ENCODE data around the gene SPATA19. TPM values are rescaled to one million over a fixed set of nuclear protein-coding genes. Genes with fewer than 3 reads are reported as not detected.

SPATA19 gene
- polyA plus RNA-seq, 6 donors from 2014 or later: not detected

DNA sequence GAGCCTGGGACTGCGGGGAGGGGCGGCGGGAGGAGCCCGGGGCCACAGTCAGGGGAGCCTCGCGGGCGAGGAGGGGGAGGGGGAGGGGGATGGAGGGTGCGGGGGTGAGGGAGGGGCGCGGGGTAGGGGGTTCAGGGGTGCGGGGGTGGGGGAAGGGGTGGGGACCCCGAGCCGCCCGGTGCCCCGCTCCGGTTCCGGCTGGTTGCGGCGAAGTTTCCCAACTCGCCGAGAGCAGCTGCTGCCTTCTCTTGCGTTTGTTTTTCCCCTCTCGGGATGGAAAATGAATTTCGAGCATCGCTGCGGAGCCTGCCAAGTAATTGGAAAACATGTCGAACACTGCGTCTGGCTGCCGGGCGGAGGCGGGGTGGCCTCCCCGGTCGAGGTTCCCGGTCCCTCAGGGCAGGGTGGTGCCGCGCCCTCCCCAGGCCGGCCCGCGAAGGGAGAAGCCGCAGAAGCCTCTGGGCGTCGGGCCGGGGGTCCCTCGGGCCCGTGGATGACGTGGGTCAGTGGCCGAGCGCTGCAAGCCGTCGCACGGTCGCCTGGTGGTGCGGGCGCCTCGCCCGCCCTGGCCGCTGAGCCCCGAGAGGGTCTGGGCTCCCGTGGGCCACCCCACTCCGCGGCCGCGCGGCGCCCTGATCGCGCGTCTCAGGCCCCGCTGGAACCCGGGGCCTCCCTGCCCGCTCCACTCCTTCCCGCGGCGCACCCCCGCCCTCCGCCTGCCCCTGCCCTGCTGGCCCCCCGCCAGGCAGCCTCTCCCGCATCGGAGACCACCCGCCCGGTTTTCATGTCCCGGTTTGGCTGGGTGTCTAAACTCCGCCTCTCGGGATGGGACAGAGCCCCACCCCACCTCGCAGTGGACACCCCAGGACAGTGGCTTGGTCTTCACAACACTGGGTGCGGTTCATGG lies 12.1 kb downstream of the SPATA19 start:
- Mint-ChIP-seq H3K36me3 (no peaks in the 10 kb centered on the region), H3K9me3 (peaks cover 2 to 14% (median 4%) of the 10 kb centered on the region in 7 donors), H3K4me3 (no peak overlapping the region), H3K27me3 (peaks cover 7 to 13% (median 8%) of the 10 kb centered on the region in 3 donors), H3K27ac (no peak overlapping the region), H3K4me1 (peaks cover 0 to 3% (median 3%) of the 10 kb centered on the region in 3 donors)
- no peak for DNase-seq
- no peak for ATAC-seq (ENCODE audit: low read depth in 2 of 2)

DNA sequence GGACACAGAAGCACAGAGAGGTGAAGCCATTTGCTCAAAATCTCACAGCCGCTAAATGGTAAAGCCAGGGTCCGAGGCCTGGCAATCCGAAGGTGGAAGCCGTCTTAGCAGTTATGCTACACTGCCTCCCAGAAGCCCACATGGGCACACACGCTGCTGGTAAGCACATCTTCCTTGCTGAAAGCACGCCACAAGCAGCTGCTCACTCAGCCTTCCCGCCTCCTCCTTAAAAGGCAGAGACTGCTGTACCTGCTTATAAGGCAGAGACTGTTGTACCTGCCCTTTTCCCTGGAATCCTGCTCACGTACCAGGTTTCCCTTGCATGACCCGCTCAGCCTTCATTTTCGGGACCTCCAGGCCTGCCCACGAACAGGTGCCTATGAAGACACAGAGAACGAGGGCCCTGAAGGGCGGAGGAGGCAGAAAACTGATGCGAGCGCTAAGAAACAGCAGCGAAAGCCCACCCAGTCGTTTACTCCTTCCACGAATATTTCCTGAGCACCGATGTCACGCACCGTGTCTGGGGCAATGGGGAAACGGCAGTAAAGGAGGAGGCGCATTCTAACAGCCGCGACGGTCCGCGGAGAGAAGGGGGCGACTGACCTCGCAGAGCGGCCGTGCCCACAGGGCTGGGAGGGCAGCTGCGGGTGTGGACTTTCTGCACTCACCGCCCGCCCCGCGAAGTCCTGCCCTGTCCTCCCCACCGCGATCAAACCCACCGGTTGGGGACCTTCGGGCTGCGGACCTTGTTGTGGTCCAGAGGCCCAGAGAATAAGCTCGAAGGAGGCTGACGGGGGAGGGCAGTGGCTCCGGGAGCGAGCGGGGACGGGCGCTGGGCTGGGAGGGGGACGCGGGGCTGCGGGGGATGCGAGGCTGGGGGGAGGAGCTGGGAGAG lies 13.0 kb downstream of the SPATA19 start:
- DNase-seq (no peak), ATAC-seq (ENCODE audit: low read depth in 2 of 2) (no peak)
- peaks cover 0 to 6% (median 4%) of the 10 kb centered on the region in 7 donors for H3K9me3 Mint-ChIP-seq
- H3K27me3 Mint-ChIP-seq: peaks cover 8 to 22% (median 8%) of the 10 kb centered on the region in 3 donors
- H3K4me3 Mint-ChIP-seq: no peak overlapping the region
- H3K27ac Mint-ChIP-seq: no peak overlapping the region
- no peaks in the 10 kb centered on the region for H3K36me3 Mint-ChIP-seq
- H3K4me1 Mint-ChIP-seq: peaks cover 0 to 3% (median 3%) of the 10 kb centered on the region in 3 donors

DNA sequence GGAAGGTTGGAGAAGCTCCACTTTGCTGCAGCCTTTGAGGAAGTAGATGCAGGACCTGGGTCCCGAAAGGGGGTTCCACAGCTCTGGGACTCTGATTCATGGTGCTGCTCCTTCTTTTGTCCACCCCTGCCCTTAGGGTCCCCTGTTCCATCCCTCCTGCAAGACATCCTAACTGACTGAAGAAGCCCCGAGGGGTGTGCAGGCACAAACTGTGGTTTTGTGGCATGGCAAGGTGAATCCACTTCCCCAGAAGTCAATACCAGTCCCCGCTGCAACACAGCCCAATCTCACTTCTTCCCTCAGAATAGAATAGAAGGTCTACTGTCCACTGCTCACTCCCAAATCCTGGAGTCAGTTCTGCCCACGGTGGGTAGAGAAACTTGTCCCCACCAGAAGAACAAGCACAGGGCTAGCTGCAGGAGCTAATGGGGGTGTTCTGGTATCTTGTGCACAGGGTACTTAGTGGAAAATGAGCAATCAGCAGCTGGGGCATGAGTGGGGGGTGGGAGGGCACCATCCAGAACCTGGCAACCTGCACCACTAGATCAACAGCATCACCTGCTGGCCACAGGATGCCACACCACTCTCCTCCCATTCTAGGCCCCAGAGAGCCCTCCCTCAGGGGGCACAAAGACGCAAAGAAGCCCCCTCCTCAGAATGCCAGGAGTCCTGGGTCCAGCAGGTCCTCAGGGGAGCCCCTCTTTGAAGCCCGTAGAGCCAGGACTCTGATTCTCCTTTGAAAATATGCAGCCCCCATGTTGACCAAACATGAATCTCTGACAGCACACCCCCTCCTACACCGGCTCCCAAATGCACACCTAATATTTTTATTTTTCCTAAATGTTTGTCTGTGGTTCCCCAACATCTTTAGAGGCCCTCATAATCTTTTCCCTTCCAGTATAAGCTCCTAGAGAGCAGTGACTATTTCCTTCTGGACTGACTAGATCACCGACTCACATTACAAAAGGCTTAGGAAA lies 14.1 kb downstream of the SPATA19 start:
- Mint-ChIP-seq H3K4me3 (no peak overlapping the region), H3K27ac (no peak overlapping the region), H3K9me3 (peaks cover 0 to 5% (median under 1%) of the 10 kb centered on the region in 7 donors), H3K36me3 (no peaks in the 10 kb centered on the region), H3K27me3 (peaks cover 7 to 27% (median 8%) of the 10 kb centered on the region in 3 donors), H3K4me1 (peaks cover 0 to 3% (median 3%) of the 10 kb centered on the region in 3 donors)
- no peak for DNase-seq
- no peak for ATAC-seq (ENCODE audit: low read depth in 2 of 2)

DNA sequence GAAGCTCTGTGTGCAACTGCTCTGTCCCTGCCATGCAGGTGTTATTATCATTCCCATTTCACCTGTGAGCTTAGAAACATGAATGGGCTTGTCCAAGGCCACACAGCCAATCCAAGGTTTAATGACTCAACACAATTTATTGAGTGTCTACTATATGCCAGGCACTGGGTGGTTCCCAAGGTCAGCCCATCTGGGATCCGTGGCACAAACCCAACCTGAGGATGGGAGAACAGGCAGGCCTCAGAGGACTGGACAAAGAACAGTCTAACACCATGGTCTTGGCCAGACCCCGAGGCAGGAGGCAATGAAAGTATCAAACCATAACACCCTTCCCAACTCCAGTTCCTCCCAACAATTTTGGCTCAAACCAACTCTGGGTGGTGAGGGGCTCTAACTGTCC lies 15.7 kb downstream of the SPATA19 start:
- H3K9me3 Mint-ChIP-seq: peaks cover 0 to 4% (median 0%) of the 10 kb centered on the region in 7 donors
- ATAC-seq (ENCODE audit: low read depth in 2 of 2): no peak
- peaks cover 0 to 3% (median 3%) of the 10 kb centered on the region in 3 donors for H3K4me1 Mint-ChIP-seq
- no peak overlapping the region for H3K4me3 Mint-ChIP-seq
- DNase-seq: no peak
- no peak overlapping the region for H3K27ac Mint-ChIP-seq
- peaks cover 0 to 21% (median 8%) of the 10 kb centered on the region in 3 donors for H3K27me3 Mint-ChIP-seq
- H3K36me3 Mint-ChIP-seq: no peaks in the 10 kb centered on the region

DNA sequence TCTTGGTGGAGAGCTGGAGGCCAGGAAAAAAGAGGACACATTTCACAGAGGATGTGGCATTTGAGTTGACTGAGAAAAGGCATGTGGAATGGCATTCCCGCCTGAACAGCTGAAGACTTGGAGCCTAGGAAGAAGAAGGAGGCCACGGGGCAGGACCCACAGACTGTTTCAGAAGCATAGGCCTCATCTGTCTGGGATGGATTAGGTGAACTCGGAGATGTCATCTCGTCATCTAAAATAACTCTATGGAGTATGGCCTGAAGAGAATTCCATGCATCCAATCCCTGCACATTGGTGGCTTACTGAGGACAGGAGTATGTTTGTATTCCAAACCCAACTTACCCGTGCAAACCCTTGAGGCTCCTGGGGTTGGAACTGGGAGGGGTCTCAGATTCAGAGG lies 16.4 kb downstream of the SPATA19 start:
- no peaks in the 10 kb centered on the region for H3K36me3 Mint-ChIP-seq
- no peak overlapping the region for H3K4me3 Mint-ChIP-seq
- no peak overlapping the region for H3K27ac Mint-ChIP-seq
- DNase-seq (no peak), ATAC-seq (ENCODE audit: low read depth in 2 of 2) (no peak)
- H3K9me3 Mint-ChIP-seq: peaks cover 0 to 4% (median 0%) of the 10 kb centered on the region in 7 donors
- H3K4me1 Mint-ChIP-seq: peaks cover 0 to 3% (median 0%) of the 10 kb centered on the region in 3 donors
- H3K27me3 Mint-ChIP-seq: peaks cover 0 to 21% (median 8%) of the 10 kb centered on the region in 3 donors

DNA sequence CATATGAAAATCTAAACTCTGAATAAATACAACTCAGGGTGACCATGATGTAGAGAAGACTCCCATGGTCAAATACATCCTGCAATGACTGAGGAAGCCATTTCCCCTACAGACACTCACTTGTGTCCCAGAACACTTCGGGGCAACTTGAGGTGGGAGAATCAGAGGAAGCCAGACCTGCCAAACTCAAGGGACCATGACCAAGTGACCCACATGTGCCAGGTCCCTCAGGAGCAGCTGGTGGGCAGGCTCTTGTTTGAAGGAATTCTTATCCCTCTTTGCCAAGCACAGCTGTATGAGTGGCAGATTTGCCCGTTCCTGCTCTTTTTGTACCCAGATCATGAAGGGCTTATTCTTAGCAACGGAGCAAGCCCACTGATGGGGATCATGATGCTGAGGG lies 17.8 kb downstream of the SPATA19 start:
- Mint-ChIP-seq H3K4me1 (peaks cover 0 to 3% (median 0%) of the 10 kb centered on the region in 3 donors), H3K27ac (no peak overlapping the region), H3K4me3 (no peak overlapping the region), H3K27me3 (peaks cover 0 to 21% (median 8%) of the 10 kb centered on the region in 3 donors), H3K9me3 (peaks cover 0 to 4% (median 0%) of the 10 kb centered on the region in 7 donors), H3K36me3 (no peaks in the 10 kb centered on the region)
- no peak for DNase-seq
- no peak for ATAC-seq (ENCODE audit: low read depth in 2 of 2)

DNA sequence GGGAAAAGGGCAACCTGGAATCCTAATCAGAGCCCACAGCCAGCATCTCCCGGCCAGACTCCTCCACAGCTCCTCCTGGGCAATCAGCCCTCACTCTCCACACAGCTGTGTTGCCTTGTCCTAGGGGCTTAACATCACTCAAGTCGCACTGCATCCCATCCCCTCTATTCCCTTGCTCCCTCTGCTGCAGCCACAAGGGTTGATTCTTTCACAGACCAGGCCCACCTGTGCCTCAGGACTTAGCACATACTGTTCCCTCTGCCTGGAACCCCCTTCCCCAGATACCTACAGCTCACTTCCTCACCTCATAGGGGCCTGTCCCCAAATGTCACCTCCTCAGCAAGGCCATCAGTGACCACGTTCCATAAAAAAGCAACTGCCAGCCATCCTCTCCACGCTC lies 18.4 kb downstream of the SPATA19 start:
- H3K4me1 Mint-ChIP-seq: no peaks in the 10 kb centered on the region
- H3K36me3 Mint-ChIP-seq: no peaks in the 10 kb centered on the region
- H3K27me3 Mint-ChIP-seq: peaks cover 0 to 21% (median 8%) of the 10 kb centered on the region in 3 donors
- no peak for ATAC-seq (ENCODE audit: low read depth in 2 of 2)
- peaks cover 0 to 4% (median 0%) of the 10 kb centered on the region in 7 donors for H3K9me3 Mint-ChIP-seq
- H3K27ac Mint-ChIP-seq: no peak overlapping the region
- DNase-seq: no peak
- H3K4me3 Mint-ChIP-seq: peak overlapping the region in 1 of 8 donors; percentile 43

DNA sequence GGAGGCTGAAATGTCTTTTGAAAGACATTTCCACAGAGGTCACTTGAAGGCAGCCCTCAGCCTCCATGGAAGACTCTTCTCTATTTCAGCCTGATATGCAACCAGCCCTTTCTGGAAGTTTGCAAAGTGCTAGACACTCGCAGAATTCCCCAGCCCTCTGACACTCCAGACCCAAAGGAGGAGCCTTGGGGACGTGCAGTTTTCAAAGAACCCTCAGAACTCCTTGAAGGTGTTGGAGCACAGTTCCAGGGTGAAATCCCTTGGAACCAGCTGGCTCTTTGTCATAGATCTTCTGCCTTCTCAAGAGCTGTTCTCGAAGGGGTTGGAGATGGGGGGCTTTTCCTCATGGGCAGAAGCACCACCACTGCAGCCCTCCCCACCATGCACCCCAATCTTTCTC lies 19.6 kb downstream of the SPATA19 start:
- Mint-ChIP-seq H3K4me1 (no peaks in the 10 kb centered on the region), H3K9me3 (peaks cover 0 to 4% (median 0%) of the 10 kb centered on the region in 7 donors), H3K27ac (no peak overlapping the region), H3K36me3 (no peaks in the 10 kb centered on the region), H3K27me3 (peaks cover 0 to 21% (median 8%) of the 10 kb centered on the region in 3 donors), H3K4me3 (no peak overlapping the region)
- DNase-seq (no peak), ATAC-seq (ENCODE audit: low read depth in 2 of 2) (no peak)

DNA sequence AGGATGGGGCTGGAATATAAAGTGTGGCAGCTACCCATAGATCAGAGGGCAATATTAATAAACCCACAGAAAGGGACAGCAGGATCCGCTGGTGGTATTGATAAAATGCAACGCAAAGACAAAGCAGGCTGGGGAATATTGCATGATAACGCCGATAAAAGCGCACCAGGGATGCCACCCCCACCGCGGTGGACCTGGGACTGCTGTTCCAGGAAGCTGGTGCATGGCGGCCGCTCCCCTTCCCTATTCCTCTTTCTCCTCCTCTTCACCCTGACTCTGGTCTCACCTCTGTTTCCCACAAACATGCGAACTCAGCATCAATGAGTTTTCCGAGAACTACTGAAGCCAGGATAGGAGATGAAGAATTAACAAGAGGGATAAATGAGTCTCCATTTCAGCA lies 20.2 kb downstream of the SPATA19 start:
- H3K4me3 Mint-ChIP-seq: peak overlapping the region in 1 of 8 donors; percentile 29
- H3K27me3 Mint-ChIP-seq: peaks cover 0 to 21% (median 8%) of the 10 kb centered on the region in 3 donors
- DNase-seq: no peak
- no peak for ATAC-seq (ENCODE audit: low read depth in 2 of 2)
- H3K4me1 Mint-ChIP-seq: no peaks in the 10 kb centered on the region
- no peak overlapping the region for H3K27ac Mint-ChIP-seq
- peaks cover 0 to 4% (median 0%) of the 10 kb centered on the region in 7 donors for H3K9me3 Mint-ChIP-seq
- H3K36me3 Mint-ChIP-seq: no peaks in the 10 kb centered on the region

DNA sequence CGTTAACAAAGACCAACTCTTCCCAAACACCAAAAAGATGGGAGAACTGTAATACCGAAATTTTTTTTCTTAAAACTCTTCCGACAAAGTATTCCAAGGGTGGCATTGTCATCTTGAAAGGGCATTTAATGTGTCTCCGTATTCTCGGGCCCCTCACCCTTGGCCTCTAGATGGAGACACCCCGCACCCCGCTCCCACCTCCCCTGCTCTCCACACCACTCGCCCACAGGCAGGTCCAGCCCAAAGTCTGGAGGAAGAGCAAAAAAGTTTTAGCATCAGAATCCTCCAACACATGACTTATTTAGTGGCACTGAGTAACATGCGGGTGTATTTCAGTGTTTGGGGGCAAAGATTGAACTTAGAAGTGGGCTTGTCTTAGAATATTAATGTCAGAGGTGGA lies 20.7 kb downstream of the SPATA19 start:
- H3K4me3 Mint-ChIP-seq: no peak overlapping the region
- peaks cover 0 to 21% (median 8%) of the 10 kb centered on the region in 3 donors for H3K27me3 Mint-ChIP-seq
- no peak for DNase-seq
- no peak overlapping the region for H3K27ac Mint-ChIP-seq
- H3K9me3 Mint-ChIP-seq: peaks cover 0 to 4% (median 0%) of the 10 kb centered on the region in 7 donors
- no peaks in the 10 kb centered on the region for H3K4me1 Mint-ChIP-seq
- H3K36me3 Mint-ChIP-seq: no peaks in the 10 kb centered on the region
- ATAC-seq (ENCODE audit: low read depth in 2 of 2): no peak

DNA sequence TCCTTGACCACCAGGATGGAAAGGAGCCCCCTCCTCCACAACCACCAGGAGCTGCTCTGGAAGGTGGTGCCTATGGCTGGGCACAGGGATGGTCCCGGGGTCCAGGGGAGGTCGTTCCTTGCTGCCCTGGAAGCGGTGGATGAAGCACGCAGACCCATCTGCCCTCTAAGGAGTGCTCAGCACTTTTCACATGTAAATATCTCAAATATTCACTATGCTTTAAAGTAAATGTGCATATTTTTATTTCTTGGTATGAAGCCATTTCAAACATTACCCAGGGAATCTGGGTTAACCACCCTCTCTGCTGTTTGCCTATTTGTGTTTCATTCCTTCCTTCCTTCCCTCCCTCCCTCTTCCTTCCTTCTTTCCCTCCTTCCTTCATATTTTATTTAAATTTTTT lies 21.7 kb downstream of the SPATA19 start:
- peaks cover 0 to 18% (median 5%) of the 10 kb centered on the region in 3 donors for H3K27me3 Mint-ChIP-seq
- H3K27ac Mint-ChIP-seq: no peak overlapping the region
- peaks cover 0 to 4% (median 0%) of the 10 kb centered on the region in 7 donors for H3K9me3 Mint-ChIP-seq
- H3K4me1 Mint-ChIP-seq: no peaks in the 10 kb centered on the region
- no peaks in the 10 kb centered on the region for H3K36me3 Mint-ChIP-seq
- ATAC-seq (ENCODE audit: low read depth in 2 of 2) (no peak), DNase-seq (no peak)
- no peak overlapping the region for H3K4me3 Mint-ChIP-seq

DNA sequence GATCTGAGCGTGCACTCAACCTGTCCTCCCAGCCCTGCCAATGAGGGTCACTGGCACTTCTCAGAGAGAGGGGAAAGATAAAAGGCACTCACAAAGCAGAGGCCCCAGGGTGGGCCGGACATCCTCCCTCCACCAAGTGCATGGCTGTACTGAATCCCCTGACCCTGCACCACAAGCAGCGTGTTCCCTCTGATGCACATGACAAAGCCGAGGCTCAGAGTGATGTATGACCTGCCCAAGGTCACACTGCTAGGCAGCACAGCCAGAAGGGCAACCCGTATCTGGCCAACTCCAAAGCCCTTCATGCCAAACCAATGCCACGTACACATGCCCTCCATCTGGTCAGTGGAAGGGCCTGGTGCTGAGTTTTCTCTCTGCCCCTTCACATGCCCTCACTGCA lies 22.1 kb downstream of the SPATA19 start:
- Mint-ChIP-seq H3K27ac (no peak overlapping the region), H3K4me1 (no peaks in the 10 kb centered on the region), H3K36me3 (no peaks in the 10 kb centered on the region), H3K4me3 (no peak overlapping the region), H3K9me3 (peaks cover 0 to 4% (median 0%) of the 10 kb centered on the region in 7 donors), H3K27me3 (peaks cover 0 to 15% (median 1%) of the 10 kb centered on the region in 3 donors)
- DNase-seq: no peak
- no peak for ATAC-seq (ENCODE audit: low read depth in 2 of 2)
